ENCODE measurements around the gene LMNA.

LMNA gene

GRCh38 chr1:156138458-156138867 is 24.0 kb downstream of the LMNA start:
- DNase-seq (ENCODE audit: low read depth in 2 of 2, low spot score in 1 of 2): no peak

- no peak for DNase-seq (ENCODE audit: low read depth in 2 of 2, low spot score in 1 of 2)
Observed at GRCh38 chr1:156140879-156141707, 26.6 kb downstream of the LMNA start.

- no peak for DNase-seq (ENCODE audit: low read depth in 2 of 2, low spot score in 1 of 2)
Observed at GRCh38 chr1:156143765-156144489, 29.4 kb downstream of the LMNA start.

GRCh38 chr1:156144742-156145141 is 30.2 kb downstream of the LMNA start:
- DNase-seq (ENCODE audit: low read depth in 2 of 2, low spot score in 1 of 2): no peak

- no peak for DNase-seq (ENCODE audit: low read depth in 2 of 2, low spot score in 1 of 2)
Observed at GRCh38 chr1:156145650-156146019, 31.1 kb downstream of the LMNA start.

- no peak for DNase-seq (ENCODE audit: low read depth in 2 of 2, low spot score in 1 of 2)
Observed at GRCh38 chr1:156146020-156146768, 31.7 kb downstream of the LMNA start.

- no peak for DNase-seq (ENCODE audit: low read depth in 2 of 2, low spot score in 1 of 2)
Observed at GRCh38 chr1:156146769-156147405, 32.4 kb downstream of the LMNA start.

- DNase-seq (ENCODE audit: low read depth in 2 of 2, low spot score in 1 of 2): no peak
Observed at GRCh38 chr1:156148216-156148615, 33.7 kb downstream of the LMNA start.

GRCh38 chr1:156149374-156150332 is 35.1 kb downstream of the LMNA start:
- no peak for DNase-seq (ENCODE audit: low read depth in 2 of 2, low spot score in 1 of 2)

- no peak for DNase-seq (ENCODE audit: low read depth in 2 of 2, low spot score in 1 of 2)
Observed at GRCh38 chr1:156150333-156151011, 36.0 kb downstream of the LMNA start.

GRCh38 chr1:156151093-156151688 is 36.7 kb downstream of the LMNA start:
- DNase-seq (ENCODE audit: low read depth in 2 of 2, low spot score in 1 of 2): no peak

GRCh38 chr1:156152628-156153027 is 38.1 kb downstream of the LMNA start:
- DNase-seq (ENCODE audit: low read depth in 2 of 2, low spot score in 1 of 2): no peak

GRCh38 chr1:156153362-156153761 is 38.9 kb downstream of the LMNA start, which contains the start of gene SEMA4A:
Gene SEMA4A (plus strand): TSS chr1:156153585. CDS start chr1:156154579, 994 bp downstream.
- no peak for DNase-seq (ENCODE audit: low read depth in 2 of 2, low spot score in 1 of 2)

- no peak for DNase-seq (ENCODE audit: low read depth in 2 of 2, low spot score in 1 of 2)
Observed at GRCh38 chr1:156154317-156154749, 39.8 kb downstream of the LMNA start.

GRCh38 chr1:156155756-156156510 is 41.4 kb downstream of the LMNA start:
- no peak for DNase-seq (ENCODE audit: low read depth in 2 of 2, low spot score in 1 of 2)

GRCh38 chr1:156157506-156157905 is 43.0 kb downstream of the LMNA start:
- DNase-seq (ENCODE audit: low read depth in 2 of 2, low spot score in 1 of 2): no peak

- no peak for DNase-seq (ENCODE audit: low read depth in 2 of 2, low spot score in 1 of 2)
Observed at GRCh38 chr1:156157966-156158365, 43.5 kb downstream of the LMNA start.

GRCh38 chr1:156160000-156160742 is 45.7 kb downstream of the LMNA start:
- no peak for DNase-seq (ENCODE audit: low read depth in 2 of 2, low spot score in 1 of 2)
